GM20431 (cell line): ENCODE data around the gene C20orf202.
"Not testable (repeated sequence)": the region's sequence is repeated elsewhere in the genome, so short reads cannot be mapped to it uniquely, and the experiment has no call there.

Source experiments
- in situ Hi-C: fragments of 300-500 bp; cut with MseI, MboI; formaldehyde crosslinking; loops from one replicate; pipeline ENCODE4 v1.15.0; 2020; ENCODE audit warnings: low sequenced_read_pairs; ENCODE audit not compliant: unreplicated experiment

Gene C20orf202

GRCh38 chr20:1206366-1207148 is 3.3 kb downstream of the C20orf202 start:
- in situ Hi-C loops = no loop called here

GRCh38 chr20:1207293-1207878 is 4.1 kb downstream of the C20orf202 start:
- in situ Hi-C loops = no loop called here

GRCh38 chr20:1209447-1210387 is 6.5 kb downstream of the C20orf202 start:
- in situ Hi-C loops = no loop called here

GRCh38 chr20:1210501-1210900 is 7.2 kb downstream of the C20orf202 start:
- in situ Hi-C loops = no loop called here

- in situ Hi-C loops = no loop called here
These were observed 8.8 kb downstream of the C20orf202 start for GRCh38 chr20:1212023-1212422.

- in situ Hi-C loops = no loop called here
These were observed 9.5 kb downstream of the C20orf202 start for GRCh38 chr20:1212607-1213396.

GRCh38 chr20:1214838-1215261 is 11.6 kb downstream of the C20orf202 start:
- in situ Hi-C loops = no loop called here

- in situ Hi-C loops = no loop called here
These were observed 12.3 kb downstream of the C20orf202 start for GRCh38 chr20:1215386-1216170.

GRCh38 chr20:1216527-1217427 is 13.5 kb downstream of the C20orf202 start:
- in situ Hi-C loops = not testable (repeated sequence)

- in situ Hi-C loops = not testable (repeated sequence)
These were observed 19.5 kb downstream of the C20orf202 start for GRCh38 chr20:1222750-1223149.

- in situ Hi-C loops = no loop called here
These were observed 21.1 kb downstream of the C20orf202 start for GRCh38 chr20:1224205-1224890.

GRCh38 chr20:1225263-1225782 is 22.1 kb downstream of the C20orf202 start:
- in situ Hi-C loops = no loop called here

GRCh38 chr20:1225783-1226654 is 22.8 kb downstream of the C20orf202 start, which contains the start of gene RAD21L1:
TSS of gene RAD21L1 (plus strand) at chr20:1226044. CDS start at chr20:1228454, 2,410 bp downstream.
- in situ Hi-C loops = no loop called here

- in situ Hi-C loops = no loop called here
These were observed 26.3 kb downstream of the C20orf202 start for GRCh38 chr20:1229541-1229940.

GRCh38 chr20:1232286-1233111 is 29.2 kb downstream of the C20orf202 start:
- in situ Hi-C loops = no loop called here
